GM23338 (cell line): ENCODE results near the gene C1orf116. TPM values are rescaled to one million over a fixed set of nuclear protein-coding genes. Genes with fewer than 3 reads are reported as not detected.

Experiments used
- ATAC-seq: fragments of 200-7000 bp; cut with Tn5 transposase; 3 replicates; pipeline ENCODE4 v1.9.1; 2020
- DNase-seq: peaks from one replicate; pipeline ENCODE4 v3.0.0-alpha.2; 2015; ENCODE audit warnings: low spot score
- H2AFZ ChIP-seq: fragments of 200-600 bp; sonication (generic); 2 replicates; pipeline ENCODE4 v1.8.0; 2016; ENCODE audit warnings: antibody characterized with exemption, mild to moderate bottlenecking, moderate library complexity
- H3F3A ChIP-seq: fragments of 200-600 bp; sonication (generic); replicated peaks from 2 replicates; pipeline ENCODE4 v1.8.0; 2017; ENCODE audit warnings: antibody characterized with exemption, mixed run types, low read depth
- H3K27ac ChIP-seq: fragments of 200-600 bp; sonication (generic); 2 replicates; pipeline ENCODE4 v1.6.1; 2016; ENCODE audit warnings: low read depth
- H3K27me3 ChIP-seq: fragments of 200-600 bp; sonication (generic); 2 replicates; pipeline ENCODE4 v1.8.0; 2016; ENCODE audit warnings: mild to moderate bottlenecking, mixed run types, moderate library complexity; ENCODE audit not compliant: insufficient read depth
- H3K36me3 ChIP-seq: fragments of 200-600 bp; sonication (generic); 2 replicates; pipeline ENCODE4 v1.8.0; 2016; ENCODE audit warnings: mild to moderate bottlenecking; ENCODE audit not compliant: insufficient read depth
- H3K4me1 ChIP-seq: fragments of 200-600 bp; sonication (generic); 2 replicates; pipeline ENCODE4 v1.8.0; 2016; ENCODE audit warnings: mild to moderate bottlenecking, moderate library complexity; ENCODE audit not compliant: insufficient read depth
- H3K4me2 ChIP-seq: fragments of 200-600 bp; sonication (generic); 2 replicates; pipeline ENCODE4 v1.7.1; 2017; ENCODE audit warnings: mixed run types
- H3K4me3 ChIP-seq: fragments of 200-600 bp; sonication (generic); 2 replicates; pipeline ENCODE4 v1.6.1; 2016; ENCODE audit warnings: mixed run types
- H3K79me2 ChIP-seq: fragments of 200-600 bp; sonication (generic); replicated peaks from 2 replicates; pipeline ENCODE4 v1.8.0; 2017; ENCODE audit warnings: mild to moderate bottlenecking; ENCODE audit not compliant: insufficient read depth
- H3K9me2 ChIP-seq: fragments of 200-600 bp; sonication (generic); 2 replicates; pipeline ENCODE4 v1.8.0; 2017; ENCODE audit not compliant: insufficient read depth
- H4K20me1 ChIP-seq: fragments of 200-600 bp; sonication (generic); replicated peaks from 2 replicates; pipeline ENCODE4 v1.8.0; 2017; ENCODE audit warnings: mild to moderate bottlenecking; ENCODE audit not compliant: insufficient read depth
- H3K27ac Mint-ChIP-seq: 2 replicates; pipeline ENCODE4 v1.8.0; 2020; ENCODE audit warnings: inconsistent platforms, mild to moderate bottlenecking, moderate library complexity, mixed read lengths
- H3K27me3 Mint-ChIP-seq: 3 replicates; pipeline ENCODE4 v1.8.0; 2022; ENCODE audit warnings: low read depth, mild to moderate bottlenecking, moderate library complexity, mixed read lengths, inconsistent platforms; ENCODE audit not compliant: insufficient read depth, poor library complexity
- H3K36me3 Mint-ChIP-seq: 3 replicates; pipeline ENCODE4 v1.8.0; 2021; ENCODE audit warnings: low read depth, mild to moderate bottlenecking, inconsistent platforms, moderate library complexity, mixed read lengths
- H3K4me1 Mint-ChIP-seq: 3 replicates; pipeline ENCODE4 v1.8.0; 2020; ENCODE audit warnings: mild to moderate bottlenecking, inconsistent platforms, mixed read lengths
- H3K4me3 Mint-ChIP-seq: 3 replicates; pipeline ENCODE4 v1.8.0; 2021; ENCODE audit warnings: moderate library complexity, mild to moderate bottlenecking, inconsistent platforms, mixed read lengths
- H3K9me3 Mint-ChIP-seq: 3 replicates; pipeline ENCODE4 v1.8.0; 2020; ENCODE audit warnings: moderate library complexity, mild to moderate bottlenecking, inconsistent platforms, mixed read lengths
- EZH2 ChIP-seq: fragments of 200-600 bp; sonication (generic); IDR thresholded peaks from one replicate; pipeline ENCODE4 v1.8.0; 2017; ENCODE audit warnings: antibody characterized with exemption, mild to moderate bottlenecking, low read depth; ENCODE audit not compliant: unreplicated experiment
- JUNB ChIP-seq: IDR thresholded peaks from one replicate; pipeline ENCODE4 v1.6.1; 2016; ENCODE audit warnings: antibody characterized with exemption; ENCODE audit not compliant: unreplicated experiment
- NANOG ChIP-seq: IDR thresholded peaks from 2 replicates; pipeline ENCODE4 v1.6.1; 2016; ENCODE audit warnings: antibody characterized with exemption, borderline replicate concordance
- STAT1 ChIP-seq: IDR thresholded peaks from one replicate; pipeline ENCODE4 v1.6.1; 2016; ENCODE audit warnings: antibody characterized with exemption; ENCODE audit not compliant: unreplicated experiment
- ZNF114 ChIP-seq: fragments of 250-450 bp; sonication (Bioruptor Pico); IDR thresholded peaks from 2 replicates; pipeline ENCODE4 v1.5.0; 2020; ENCODE audit warnings: mild to moderate bottlenecking, moderate library complexity
- polyA plus RNA-seq: library from polyadenylated mRNA; unstranded; fragments of >200 nt; fragmentation: Nextera tagmentation; extraction: Ambion mirVana; gene quantifications from 2 replicates; pipeline ENCODE4 v1.2.1, GENCODE V29; 2016
- total RNA-seq: library from RNA; depleted of rRNA; stranded (reverse); fragments of >200 nt; shearing (Covaris generic); gene quantifications from 2 replicates; pipeline ENCODE4 v1.2.3, GENCODE V29; 2014

The C1orf116 gene
- total and polyA plus RNA-seq, 2 experiments from 2014 or later = 2.3 to 5.3 TPM

DNA sequence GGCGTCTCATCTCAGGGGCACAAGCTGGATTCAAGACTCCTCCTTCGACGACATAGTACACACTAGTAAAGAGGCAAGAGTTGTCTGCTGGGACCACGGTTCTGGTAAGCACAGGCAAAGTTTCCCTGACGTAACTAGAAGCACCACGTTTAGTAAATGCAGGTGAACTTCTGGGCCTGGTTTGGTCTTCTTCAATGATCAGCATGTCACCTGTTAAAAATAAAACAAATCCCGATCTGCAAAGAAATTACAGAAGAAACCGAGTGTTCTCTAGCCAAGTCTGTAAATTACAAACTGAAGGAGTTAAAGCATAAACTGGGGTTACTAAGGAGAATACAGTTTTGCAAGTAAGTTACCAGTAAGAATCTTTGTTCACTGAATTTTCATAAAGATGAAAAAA, 17.0 kb upstream of the C1orf116 start:
- TF ChIP-seq STAT1 (no peak), JUNB (no peak)
- Mint-ChIP-seq H3K9me3 (no peaks in the 10 kb centered on the region; the same call in 2 of the 3 replicates), H3K4me1 (peaks cover 45% of the 10 kb centered on the region), H3K4me3 (peak overlapping the region; percentile 99), H3K27ac (no peak overlapping the region), H3K27me3 (peaks cover 5% of the 10 kb centered on the region), H3K36me3 (peaks cover 28% of the 10 kb centered on the region)
- H3K4me2 ChIP-seq = peak overlapping the region; percentile 80
- peak overlapping the region; percentile 72 for H3K4me3 ChIP-seq
- H3K4me1 ChIP-seq = peaks cover 19% of the 10 kb centered on the region; the same call in 1 of the 2 replicates
- peaks cover 57% of the 10 kb centered on the region for H3K79me2 ChIP-seq
- DNase-seq (no peak), ATAC-seq (no peak)
- no peaks in the 10 kb centered on the region for H3K9me2 ChIP-seq
- H3F3A ChIP-seq = no peaks in the 10 kb centered on the region
- peaks cover 9% of the 10 kb centered on the region; the same call in 1 of the 2 replicates for H3K36me3 ChIP-seq
- H3K27me3 ChIP-seq = no peaks in the 10 kb centered on the region
- peaks cover 15% of the 10 kb centered on the region; the same call in 1 of the 2 replicates for H4K20me1 ChIP-seq
- no peak overlapping the region for H3K27ac ChIP-seq
- no peak overlapping the region for H2AFZ ChIP-seq

DNA sequence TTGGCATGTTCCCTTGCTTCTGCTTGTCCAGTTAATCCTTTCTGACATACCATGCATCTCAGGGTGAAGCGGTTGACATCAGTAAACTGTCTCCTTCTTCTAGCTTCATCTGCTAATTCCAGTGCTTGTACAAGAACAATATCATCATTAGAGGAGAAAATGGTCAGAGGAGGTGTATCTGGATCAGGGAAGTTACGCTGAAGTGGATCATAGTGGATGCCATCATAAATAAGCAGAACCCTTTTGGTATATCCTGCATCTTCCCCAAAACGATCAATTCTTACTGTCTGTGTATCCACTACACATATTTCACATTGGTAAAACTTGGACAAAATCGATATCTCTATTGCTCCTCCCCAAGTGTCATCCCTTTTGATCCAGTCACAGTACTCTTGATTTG, 16.5 kb upstream of the C1orf116 start:
- Mint-ChIP-seq H3K4me1 (peaks cover 42% of the 10 kb centered on the region), H3K4me3 (peak overlapping the region; percentile 99; the same call in 2 of the 3 replicates)
- peaks cover 9% of the 10 kb centered on the region; the same call in 1 of the 2 replicates for H3K36me3 ChIP-seq

DNA sequence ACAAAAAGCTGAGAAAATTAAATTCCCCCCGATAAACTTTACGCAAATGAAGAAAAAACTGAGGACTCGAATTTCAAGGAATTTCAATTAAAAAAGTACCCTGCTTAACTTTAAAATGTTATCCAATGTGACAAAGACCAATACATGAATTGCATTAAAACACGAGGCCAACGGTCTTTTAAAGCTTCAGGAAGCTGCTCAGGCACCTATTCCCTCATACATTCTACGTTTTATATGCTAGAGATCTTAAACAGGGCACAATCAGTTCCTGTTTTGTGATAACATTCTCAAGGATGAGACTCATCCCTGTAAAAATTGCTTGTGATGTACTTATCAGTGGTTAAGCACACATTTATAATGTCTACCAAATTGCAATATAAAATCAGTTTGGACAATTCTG, 15.5 kb upstream of the C1orf116 start:
- H3K27me3 Mint-ChIP-seq = peaks cover 2% of the 10 kb centered on the region
- Histone ChIP-seq H3K4me3 (peak overlapping the region; percentile 24; the same call in 1 of the 2 replicates), H3F3A (no peaks in the 10 kb centered on the region), H3K27ac (no peak overlapping the region), H3K27me3 (no peaks in the 10 kb centered on the region), H3K9me2 (no peaks in the 10 kb centered on the region), H3K4me1 (peaks cover 21% of the 10 kb centered on the region; the same call in 1 of the 2 replicates), H2AFZ (no peak overlapping the region), H4K20me1 (peaks cover 15% of the 10 kb centered on the region; the same call in 1 of the 2 replicates), H3K79me2 (peaks cover 62% of the 10 kb centered on the region), H3K4me2 (peak overlapping the region; percentile 14; the same call in 1 of the 2 replicates), H3K36me3 (peaks cover 9% of the 10 kb centered on the region; the same call in 1 of the 2 replicates)
- DNase-seq (no peak), ATAC-seq (no peak)
- H3K27ac Mint-ChIP-seq = no peak overlapping the region; the same call in 1 of the 2 replicates
- H3K4me3 Mint-ChIP-seq = peak overlapping the region; percentile 45; the same call in 2 of the 3 replicates
- H3K9me3 Mint-ChIP-seq = no peaks in the 10 kb centered on the region; the same call in 2 of the 3 replicates
- peaks cover 28% of the 10 kb centered on the region for H3K36me3 Mint-ChIP-seq
- no peak for TF ChIP-seq ZNF114 (CRISPR knock-in tag)
- peaks cover 41% of the 10 kb centered on the region for H3K4me1 Mint-ChIP-seq

More for the DNA sequence above, 16.5 kb upstream of the C1orf116 start:
- Mint-ChIP-seq H3K36me3 (peaks cover 28% of the 10 kb centered on the region), H3K27ac (no peak overlapping the region), H3K27me3 (peaks cover 5% of the 10 kb centered on the region), H3K9me3 (no peaks in the 10 kb centered on the region; the same call in 2 of the 3 replicates)
- Histone ChIP-seq H3K4me1 (peaks cover 19% of the 10 kb centered on the region; the same call in 1 of the 2 replicates), H3K9me2 (no peaks in the 10 kb centered on the region), H3K27ac (no peak overlapping the region), H3F3A (no peaks in the 10 kb centered on the region), H3K4me2 (no peak overlapping the region), H2AFZ (no peak overlapping the region), H4K20me1 (peaks cover 15% of the 10 kb centered on the region; the same call in 1 of the 2 replicates), H3K4me3 (peak overlapping the region; percentile 72), H3K27me3 (no peaks in the 10 kb centered on the region), H3K79me2 (peaks cover 61% of the 10 kb centered on the region)
- TF ChIP-seq EZH2 (no peak), NANOG (no peak)
- DNase-seq (no peak), ATAC-seq (no peak)
